ENCODE measurements around the gene ENOSF1.

DNA sequence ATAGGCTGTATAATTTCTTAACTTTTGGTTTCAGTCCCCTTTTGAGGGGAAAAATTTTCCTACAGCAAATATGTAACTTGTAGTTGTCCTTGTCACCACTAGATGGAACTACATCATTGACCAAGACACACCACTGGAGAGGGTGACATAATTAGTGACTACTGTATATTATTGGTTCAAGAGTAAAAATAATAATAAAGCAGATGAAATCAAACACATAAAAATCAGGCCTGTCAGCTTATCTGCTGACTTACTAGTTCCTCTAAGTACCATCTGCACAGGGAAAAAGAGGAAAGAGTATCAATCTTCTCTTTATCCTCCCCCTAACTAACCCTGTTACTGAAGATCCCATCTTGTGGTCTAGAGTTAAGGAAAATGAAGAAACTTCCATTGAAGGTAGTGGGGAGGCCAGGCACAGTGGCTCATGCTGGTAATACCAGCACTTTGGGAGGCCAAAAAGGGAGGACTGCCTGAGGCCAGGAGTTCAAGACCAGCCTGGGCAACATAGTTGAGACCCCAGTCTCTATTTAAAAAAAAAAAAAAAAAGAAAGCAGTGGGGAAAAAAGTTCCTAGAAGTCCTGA is 29.6 kb upstream of the ENOSF1 start:
- TF ChIP-seq CTCF (IDR thresholded peaks at IDR 0.05) (peak; percentile 83), EZH2 (IDR thresholded peaks at IDR 0.05; ENCODE audit: borderline replicate concordance, insufficient read depth, low read depth, low read length, poor library complexity, severe bottlenecking) (no peak)
